HG03064 (cell line): Measurements from ENCODE around the gene SLC39A8.
"Not testable (repeated sequence)": the region's sequence is repeated elsewhere in the genome, so short reads cannot be mapped to it uniquely, and the experiment has no call there.

Source experiments
- ATAC-seq: cut with Tn5 transposase; IDR thresholded peaks from one replicate; pipeline ENCODE4 v1.9.1; 2021; ENCODE audit warnings: low read depth; ENCODE audit not compliant: unreplicated experiment

SLC39A8 gene

GRCh38 chr4:102305666-102306065 lies 39.6 kb downstream of the SLC39A8 start:
- no peak for ATAC-seq

- ATAC-seq = no peak
Observed at GRCh38 chr4:102302762-102303161, 42.5 kb downstream of the SLC39A8 start.

DNA sequence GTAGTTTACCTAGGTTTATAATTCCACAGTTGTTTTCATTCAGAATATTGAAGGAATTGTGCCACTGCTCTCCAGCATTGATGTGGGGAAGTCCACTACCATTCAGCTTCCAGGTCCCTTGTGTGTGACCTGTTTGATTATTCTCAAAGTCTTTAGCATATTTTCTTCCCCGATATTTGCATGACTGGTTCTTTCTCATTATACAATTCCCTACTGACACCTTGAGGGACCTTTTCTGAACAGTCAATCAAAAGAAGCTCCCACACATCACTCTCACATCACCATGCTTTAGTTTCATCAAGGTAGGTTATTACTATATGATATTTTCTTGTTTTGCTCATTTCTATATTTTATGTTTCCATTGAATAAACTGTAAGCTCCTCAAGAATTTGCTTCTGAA lies 44.1 kb downstream of the SLC39A8 start:
- ATAC-seq = no peak

GRCh38 chr4:102299354-102300107 lies 45.8 kb downstream of the SLC39A8 start:
- peak; percentile 79 for ATAC-seq

GRCh38 chr4:102298716-102299115 lies 46.6 kb downstream of the SLC39A8 start:
- ATAC-seq = no peak

GRCh38 chr4:102295153-102295862 lies 50.0 kb downstream of the SLC39A8 start:
- no peak for ATAC-seq

GRCh38 chr4:102288497-102288896 lies 56.8 kb downstream of the SLC39A8 start:
- no peak for ATAC-seq

GRCh38 chr4:102285831-102286230 lies 59.5 kb downstream of the SLC39A8 start:
- ATAC-seq = no peak

- ATAC-seq = no peak
Observed at GRCh38 chr4:102281171-102281839, 64.0 kb downstream of the SLC39A8 start.

DNA sequence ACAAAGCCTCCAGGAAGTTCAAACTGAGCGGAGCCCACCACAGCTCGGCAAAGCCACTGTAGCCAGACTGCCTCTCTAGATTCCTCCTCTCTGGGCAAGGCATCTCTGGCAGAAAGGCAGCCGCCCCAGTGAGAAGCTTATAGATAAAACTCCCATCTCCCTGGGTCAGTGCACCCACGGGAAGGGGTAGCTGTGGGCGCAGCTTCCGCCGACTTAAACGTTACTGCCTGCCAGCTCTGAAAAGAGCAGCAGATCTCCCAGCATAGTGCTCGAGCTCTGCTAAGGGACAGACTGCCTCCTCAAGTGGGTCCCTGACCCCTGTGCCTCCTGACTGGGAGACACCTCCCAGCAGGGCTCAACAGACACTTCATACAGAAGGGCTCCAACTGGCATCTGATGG lies 72.0 kb downstream of the SLC39A8 start:
- not testable (repeated sequence) for ATAC-seq

DNA sequence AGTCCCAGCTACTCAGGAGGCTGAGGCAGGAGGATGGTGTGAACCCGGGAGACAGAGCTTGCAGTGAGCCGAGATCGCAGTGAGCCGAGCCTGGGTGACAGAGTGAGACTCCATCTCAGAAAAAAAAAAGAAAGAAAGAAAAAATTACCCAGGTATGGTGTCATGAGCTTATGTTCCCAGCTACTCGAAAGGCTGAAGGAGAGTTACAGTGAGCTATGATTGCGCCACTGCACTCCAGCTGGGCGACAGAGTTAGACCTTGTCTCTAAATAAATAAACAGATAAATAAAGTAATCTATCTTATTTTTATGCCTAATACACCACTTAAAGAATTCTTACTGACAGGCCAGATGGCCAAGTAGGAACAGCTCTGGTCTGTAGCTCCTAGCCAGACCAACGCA lies 73.0 kb downstream of the SLC39A8 start:
- ATAC-seq = no peak

DNA sequence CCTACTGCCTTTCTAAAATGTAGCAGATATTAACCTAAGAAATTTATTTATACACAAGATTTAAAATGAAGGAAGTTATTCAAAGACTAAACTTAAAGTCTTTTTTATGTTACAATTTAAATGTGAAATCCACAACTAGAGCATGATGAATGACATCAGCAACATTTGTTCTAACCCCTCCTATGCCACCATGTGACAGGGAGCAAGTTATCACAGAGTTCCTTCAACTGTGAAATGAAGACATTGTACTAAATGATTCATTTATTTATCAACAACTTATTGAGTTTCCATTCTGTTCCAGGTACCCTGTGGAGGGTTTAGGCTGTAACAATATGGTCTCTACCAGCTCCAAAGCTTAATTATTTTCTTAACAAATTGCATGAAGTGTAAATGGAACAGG lies 76.9 kb downstream of the SLC39A8 start:
- ATAC-seq = no peak

DNA sequence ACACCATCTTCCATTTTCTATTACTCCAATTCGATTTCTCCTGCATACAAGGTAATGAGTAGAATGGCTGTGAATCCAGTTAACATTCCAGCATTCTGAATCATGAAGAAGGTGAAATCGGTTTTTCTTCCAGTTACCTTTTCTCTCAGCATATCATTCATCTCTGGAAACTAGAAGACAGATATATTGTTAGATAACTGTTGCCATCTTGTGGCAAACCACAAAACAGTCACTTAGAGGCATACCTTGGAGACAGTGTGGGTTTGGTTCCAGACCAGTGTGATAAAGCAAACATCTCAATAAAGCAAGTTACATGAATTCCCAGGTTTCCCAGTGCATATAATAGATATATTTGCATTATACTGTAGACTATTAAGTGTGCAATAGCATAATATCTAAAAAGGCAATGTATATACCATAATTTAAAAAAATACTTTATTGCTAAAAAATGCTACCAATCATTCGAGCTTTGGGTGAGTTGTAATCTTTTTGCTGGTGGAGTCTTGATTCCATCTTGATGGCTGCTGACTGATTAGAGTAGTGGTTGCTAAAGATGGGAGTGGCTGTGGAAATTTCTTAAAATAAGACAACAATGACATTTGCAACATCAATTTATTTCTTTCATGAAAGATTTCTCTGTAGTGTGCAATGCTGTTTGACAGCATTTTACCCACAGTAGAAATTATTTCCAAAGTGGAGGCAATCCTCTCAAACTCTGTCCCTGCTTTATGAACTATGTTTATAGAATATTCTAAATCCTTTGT lies 82.1 kb downstream of the SLC39A8 start:
- ATAC-seq = no peak

DNA sequence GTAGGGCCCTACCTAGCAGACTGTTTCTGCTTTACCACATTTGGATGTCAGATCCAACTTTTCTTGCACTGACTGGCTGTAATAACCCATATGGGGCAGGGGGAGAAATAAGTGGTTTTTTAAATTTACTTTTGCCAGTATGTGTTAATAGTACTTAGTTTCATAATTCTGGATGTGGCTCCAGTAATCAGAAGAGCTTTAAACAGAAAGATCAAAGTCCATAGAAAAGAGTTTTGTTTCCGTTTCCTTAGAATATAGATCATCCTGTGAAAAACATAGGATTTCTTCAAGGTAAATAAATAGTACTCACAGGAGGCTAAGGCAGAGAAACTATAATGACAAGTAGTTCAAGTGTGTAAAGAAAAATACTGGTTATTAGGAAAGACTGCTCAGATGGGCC lies 85.6 kb downstream of the SLC39A8 start:
- no peak for ATAC-seq

GRCh38 chr4:102259081-102259480 lies 86.2 kb downstream of the SLC39A8 start:
- ATAC-seq = no peak

- ATAC-seq = no peak
Observed at GRCh38 chr4:102256321-102256720, 89.0 kb downstream of the SLC39A8 start.

DNA sequence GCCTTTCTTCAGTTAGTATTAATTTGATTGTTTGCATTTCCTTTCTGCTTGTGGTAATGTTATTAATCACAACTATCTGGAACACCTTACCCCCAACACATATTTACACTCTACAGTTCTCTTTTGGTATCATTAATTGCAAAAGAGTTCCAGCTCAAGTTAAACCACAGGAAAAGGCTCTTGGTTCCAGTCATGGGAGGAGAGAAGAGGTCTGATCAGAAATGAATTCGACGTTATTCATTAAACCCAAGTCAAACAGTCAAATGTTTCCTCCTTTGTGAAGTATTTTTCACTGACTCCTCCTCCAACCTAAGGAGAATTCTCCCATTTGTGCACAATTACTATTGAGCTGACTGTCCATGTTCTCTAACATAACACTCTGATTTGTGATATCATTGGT lies 91.4 kb downstream of the SLC39A8 start:
- ATAC-seq = no peak

- no peak for ATAC-seq
Observed at GRCh38 chr4:102252171-102252570, 93.1 kb downstream of the SLC39A8 start.

GRCh38 chr4:102250341-102250740 lies 94.9 kb downstream of the SLC39A8 start:
- ATAC-seq = no peak

DNA sequence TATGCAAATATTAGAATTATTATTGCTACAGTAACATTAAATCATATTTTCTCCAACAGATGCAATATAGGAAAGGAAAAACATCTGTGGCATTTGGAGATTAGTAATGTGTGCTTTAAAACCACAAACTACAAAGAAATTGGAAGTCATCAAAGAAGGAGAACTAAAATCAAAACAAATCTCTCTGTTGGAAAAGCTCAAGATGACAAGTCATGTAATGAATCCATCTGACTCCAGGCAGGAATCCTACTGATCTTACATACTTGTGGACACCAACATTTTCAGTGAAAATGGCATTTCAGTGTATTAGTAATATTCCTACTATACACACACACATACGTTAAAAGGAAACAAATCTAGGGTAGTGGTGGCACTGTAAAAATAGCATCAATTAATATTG lies 98.2 kb downstream of the SLC39A8 start:
- ATAC-seq = no peak

GRCh38 chr4:102246416-102246815 lies 98.9 kb downstream of the SLC39A8 start:
- ATAC-seq = no peak
